T-helper 22 cell (primary cell): ENCODE data around the gene AGAP1.
"Not testable (repeated sequence)": the region's sequence is repeated elsewhere in the genome, so short reads cannot be mapped to it uniquely, and the experiment has no call there.

Experiments used
- DNase-seq: peaks from one replicate; pipeline ENCODE4 v3.0.0-alpha.2; 2020; ENCODE audit warnings: low read depth

The AGAP1 gene

DNA sequence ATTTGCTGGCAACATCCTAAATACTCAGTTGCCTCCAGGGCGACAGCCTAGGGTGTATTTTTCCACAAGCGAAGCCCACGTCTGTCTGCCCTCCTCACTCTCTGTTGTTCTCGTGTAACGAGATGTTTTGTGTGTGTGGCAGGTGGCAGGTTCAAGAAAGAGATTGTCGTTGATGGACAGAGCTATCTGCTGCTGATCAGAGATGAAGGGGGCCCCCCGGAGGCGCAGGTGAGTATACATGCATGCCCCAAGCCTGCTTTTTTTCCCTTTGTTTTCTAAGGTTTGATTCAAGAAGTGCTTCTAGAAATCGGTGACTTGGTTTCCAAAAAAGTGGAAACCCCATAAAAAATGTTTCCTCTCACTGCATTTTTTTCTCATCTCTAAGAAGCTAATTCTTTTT is 247.0 kb downstream of the AGAP1 start:
- DNase-seq, result no peak

- DNase-seq, result no peak
Measured at GRCh38 chr2:235744161-235744560, 250.3 kb downstream of the AGAP1 start.

DNA sequence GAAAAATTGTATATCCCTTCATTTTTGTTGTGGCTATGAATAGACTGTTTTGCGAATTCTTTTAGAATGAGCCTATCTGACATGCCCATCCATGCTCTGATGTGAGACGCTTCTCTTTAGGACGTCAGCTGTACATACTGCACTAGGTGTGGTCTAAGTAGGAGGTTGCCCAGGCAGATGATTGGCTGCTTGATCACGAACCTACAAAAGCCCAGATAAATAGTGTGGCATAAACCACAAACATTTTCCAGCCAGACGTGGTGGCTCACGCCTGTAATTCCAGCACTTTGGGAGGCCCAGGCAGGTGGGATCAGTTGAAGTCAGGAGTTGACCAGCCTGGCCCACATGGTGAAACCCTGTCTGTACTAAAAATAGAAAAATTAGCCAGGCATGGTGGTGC is 251.8 kb downstream of the AGAP1 start:
- DNase-seq, result no peak

DNA sequence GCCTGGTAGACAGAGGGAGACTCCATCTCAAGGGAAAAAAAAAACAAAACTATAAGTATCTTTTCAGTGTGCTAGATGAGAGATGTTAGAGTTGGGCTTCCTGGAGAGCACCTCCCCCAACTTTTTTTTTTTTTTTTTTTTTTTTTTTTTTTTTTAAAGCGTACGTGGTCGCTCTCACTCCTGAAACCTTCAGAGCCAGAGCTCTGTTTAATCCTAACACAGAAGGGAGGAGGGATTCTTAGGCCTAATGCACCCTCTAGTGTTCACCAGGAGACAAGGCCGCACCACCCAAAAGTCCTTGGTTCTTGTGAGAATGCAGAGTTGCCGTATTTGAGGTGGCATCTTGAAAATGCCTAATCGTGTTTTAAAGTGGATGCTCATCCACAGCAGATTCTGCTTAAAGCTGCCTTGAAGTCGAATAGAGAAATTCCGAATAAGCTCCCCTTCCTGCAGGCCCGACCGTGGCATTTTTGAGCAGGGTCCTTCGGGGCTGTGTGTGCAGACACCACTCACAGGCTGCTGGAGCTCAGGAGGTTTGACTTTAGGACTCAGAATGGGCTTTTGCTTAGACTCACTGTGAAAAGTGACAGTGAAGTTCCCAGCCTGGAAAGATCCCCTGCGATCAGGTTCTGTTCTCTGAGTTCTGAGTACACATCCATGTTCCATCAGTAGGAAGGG is 252.6 kb downstream of the AGAP1 start:
- DNase-seq, result no peak

GRCh38 chr2:235747001-235747785 is 253.3 kb downstream of the AGAP1 start:
- no peak for DNase-seq

DNA sequence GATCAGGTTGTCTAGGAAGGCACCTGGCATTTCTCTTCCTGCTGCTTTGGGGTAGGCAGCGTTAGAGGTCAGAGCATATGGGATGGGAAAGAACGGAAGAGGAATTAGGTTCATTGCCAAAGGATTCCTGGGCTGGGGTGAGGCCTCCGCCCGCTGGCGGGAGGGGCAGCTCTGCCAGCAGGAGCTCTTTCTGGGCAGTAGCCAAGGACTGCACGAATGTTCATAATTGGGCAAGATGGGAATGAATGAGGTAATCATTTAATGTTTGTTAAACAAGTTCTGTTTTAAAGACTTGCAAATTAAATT is 253.9 kb downstream of the AGAP1 start:
- DNase-seq, result no peak

GRCh38 chr2:235749121-235749770 is 255.4 kb downstream of the AGAP1 start:
- no peak for DNase-seq

DNA sequence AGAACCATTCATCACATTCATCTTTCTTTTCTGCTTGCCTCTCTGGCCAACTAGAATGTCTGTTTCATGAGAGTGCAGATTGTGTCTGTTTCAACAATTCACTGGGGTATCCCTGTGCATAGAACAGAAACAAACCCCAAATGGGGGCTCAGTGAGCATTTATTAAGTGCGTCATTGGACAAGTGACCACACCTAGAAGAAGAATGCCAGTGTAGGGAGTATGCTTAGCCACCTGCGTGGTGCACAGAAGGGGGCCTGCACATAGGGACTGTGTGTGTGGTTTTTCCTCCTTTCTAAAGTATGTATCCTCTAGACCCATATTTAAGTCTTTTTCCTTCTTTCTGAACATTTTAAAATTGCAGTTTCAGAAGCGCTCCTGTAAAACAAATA is 255.9 kb downstream of the AGAP1 start:
- no peak for DNase-seq

GRCh38 chr2:235752846-235753245 is 259.0 kb downstream of the AGAP1 start:
- DNase-seq, result no peak

GRCh38 chr2:235754357-235755207 is 260.7 kb downstream of the AGAP1 start:
- DNase-seq, result no peak

- DNase-seq, result no peak
Measured at GRCh38 chr2:235756491-235756890, 262.6 kb downstream of the AGAP1 start.

- DNase-seq, result no peak
Measured at GRCh38 chr2:235757212-235757611, 263.4 kb downstream of the AGAP1 start.

GRCh38 chr2:235757640-235758039 is 263.8 kb downstream of the AGAP1 start:
- no peak for DNase-seq

DNA sequence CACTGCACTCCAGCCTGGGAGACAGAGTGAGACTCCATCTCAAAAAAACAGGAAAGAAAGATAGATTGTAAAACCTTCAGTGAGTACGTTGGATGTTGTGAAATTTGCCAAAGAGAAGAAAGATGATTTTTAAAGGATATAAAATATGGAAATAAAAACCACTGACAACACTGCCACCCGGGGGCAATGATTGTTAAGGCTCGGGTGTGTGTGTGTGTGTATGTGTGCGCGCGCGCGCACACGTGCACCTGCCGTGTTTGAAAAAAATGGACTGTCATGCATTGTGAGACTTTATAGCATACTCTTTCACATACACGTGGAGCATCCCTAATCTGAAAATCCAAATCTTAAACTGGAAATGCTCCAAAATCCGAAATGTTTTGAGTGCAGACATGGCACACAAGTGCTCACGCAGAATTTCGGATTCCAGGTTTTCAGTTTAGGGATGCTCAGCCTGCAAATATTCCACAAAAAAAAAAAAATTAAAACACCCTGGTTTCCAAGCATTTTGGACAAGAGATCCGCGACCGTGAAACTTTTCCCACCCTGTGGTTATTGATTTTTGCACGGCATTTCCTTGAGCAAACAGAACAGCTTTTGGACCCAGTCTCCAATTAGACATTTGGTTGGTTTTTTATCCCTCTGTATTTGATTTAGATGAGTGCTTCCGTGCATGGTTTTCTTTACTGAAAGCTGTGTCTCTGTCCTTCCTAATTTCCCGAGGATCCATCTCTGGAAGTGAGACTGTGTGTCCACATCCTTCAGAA is 269.2 kb downstream of the AGAP1 start:
- DNase-seq, result no peak

- no peak for DNase-seq
Measured at GRCh38 chr2:235763816-235764215, 270.0 kb downstream of the AGAP1 start.

- not testable (repeated sequence) for DNase-seq
Measured at GRCh38 chr2:235764478-235764877, 270.6 kb downstream of the AGAP1 start.

GRCh38 chr2:235765181-235765820 is 271.5 kb downstream of the AGAP1 start:
- no peak for DNase-seq

DNA sequence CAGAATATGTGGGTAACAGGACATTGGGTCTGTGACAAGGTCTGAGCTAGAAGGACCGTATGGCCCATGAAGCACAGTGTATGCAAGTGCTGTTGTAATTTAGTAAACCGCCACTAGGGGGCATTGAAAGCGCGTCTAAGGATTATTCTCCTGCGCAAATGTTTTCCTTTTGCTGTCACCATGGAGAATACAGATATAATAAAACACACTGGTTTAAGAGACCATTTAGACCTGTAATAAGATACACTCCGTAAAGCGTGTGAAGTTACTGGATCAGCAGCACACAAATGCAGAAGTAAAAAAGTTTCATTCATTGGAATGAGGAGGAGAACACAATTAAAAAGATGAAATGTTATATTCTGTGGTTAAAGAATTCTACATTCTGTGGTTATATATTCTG is 272.4 kb downstream of the AGAP1 start:
- no peak for DNase-seq

DNA sequence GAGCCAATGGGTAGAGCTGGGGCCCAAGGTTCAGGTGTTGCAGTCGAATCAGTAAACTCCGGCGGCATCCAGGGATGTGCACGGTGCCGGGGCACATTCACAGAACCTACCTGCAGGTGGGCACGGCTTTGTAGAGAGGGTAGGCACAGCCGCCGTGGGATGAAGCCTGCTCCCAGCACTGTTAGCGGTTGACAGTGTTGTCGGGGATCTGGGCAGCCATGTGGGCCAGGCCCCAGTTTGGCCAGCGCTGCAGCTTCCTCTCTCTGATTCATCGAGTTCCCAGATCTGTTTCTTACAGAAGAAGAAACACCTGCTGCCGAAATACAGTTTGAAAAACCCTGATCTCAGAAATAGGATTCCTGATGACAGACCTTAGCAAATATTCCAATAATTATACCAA is 274.8 kb downstream of the AGAP1 start:
- no peak for DNase-seq

GRCh38 chr2:235769046-235769445 is 275.2 kb downstream of the AGAP1 start:
- DNase-seq, result no peak
